SKM-1 treated with dmso at 0.1 percent for 144 hours (cell line): ENCODE data around the gene TAF1D.
"Not testable (repeated sequence)": the region's sequence is repeated elsewhere in the genome, so short reads cannot be mapped to it uniquely, and the experiment has no call there.

Source experiments
- DNase-seq: peaks from one replicate; lab custom pipeline; 2025; ENCODE audit not compliant: unreplicated experiment; lab: John Stamatoyannopoulos, UW

Gene TAF1D

GRCh38 chr11:93751001-93751400 is 9.7 kb upstream of the TAF1D start:
- DNase-seq = no peak

GRCh38 chr11:93747122-93747521 is 5.8 kb upstream of the TAF1D start:
- no peak for DNase-seq

GRCh38 chr11:93746101-93746500 is 4.8 kb upstream of the TAF1D start:
- DNase-seq = no peak

- DNase-seq = not testable (repeated sequence)
Observed at GRCh38 chr11:93745005-93745755, 3.9 kb upstream of the TAF1D start.

GRCh38 chr11:93744669-93745004 is 3.3 kb upstream of the TAF1D start:
- no peak for DNase-seq

- DNase-seq = no peak
Observed at GRCh38 chr11:93743291-93743690, 2.0 kb upstream of the TAF1D start.

GRCh38 chr11:93741882-93742226 is 559 bp upstream of the TAF1D start:
- DNase-seq = peak; percentile 45

GRCh38 chr11:93740730-93741093 is 583 bp downstream of the TAF1D start:
- DNase-seq = peak; percentile 47

GRCh38 chr11:93740031-93740729 is 1.1 kb downstream of the TAF1D start:
- DNase-seq = no peak

GRCh38 chr11:93738647-93739081 is 2.6 kb downstream of the TAF1D start:
- no peak for DNase-seq

GRCh38 chr11:93737904-93738612 is 3.2 kb downstream of the TAF1D start:
- DNase-seq = no peak

GRCh38 chr11:93736129-93736528 is 5.2 kb downstream of the TAF1D start:
- DNase-seq = no peak

GRCh38 chr11:93735627-93736026 is 5.7 kb downstream of the TAF1D start:
- DNase-seq = no peak

GRCh38 chr11:93734427-93735222 is 6.7 kb downstream of the TAF1D start:
- DNase-seq = no peak

GRCh38 chr11:93733474-93733873 is 7.8 kb downstream of the TAF1D start:
- no peak for DNase-seq

- no peak for DNase-seq
Observed at GRCh38 chr11:93732237-93732892, 8.9 kb downstream of the TAF1D start.

- DNase-seq = no peak
Observed at GRCh38 chr11:93730108-93731107, 10.9 kb downstream of the TAF1D start.

- no peak for DNase-seq
Observed at GRCh38 chr11:93729129-93729616, 12.1 kb downstream of the TAF1D start.

- no peak for DNase-seq
Observed at GRCh38 chr11:93728792-93729128, 12.5 kb downstream of the TAF1D start.
